ENCODE data around the gene METRNL.
"Not testable (repeated sequence)": the region's sequence is repeated elsewhere in the genome, so short reads cannot be mapped to it uniquely, and the experiment has no call there.

METRNL gene

DNA sequence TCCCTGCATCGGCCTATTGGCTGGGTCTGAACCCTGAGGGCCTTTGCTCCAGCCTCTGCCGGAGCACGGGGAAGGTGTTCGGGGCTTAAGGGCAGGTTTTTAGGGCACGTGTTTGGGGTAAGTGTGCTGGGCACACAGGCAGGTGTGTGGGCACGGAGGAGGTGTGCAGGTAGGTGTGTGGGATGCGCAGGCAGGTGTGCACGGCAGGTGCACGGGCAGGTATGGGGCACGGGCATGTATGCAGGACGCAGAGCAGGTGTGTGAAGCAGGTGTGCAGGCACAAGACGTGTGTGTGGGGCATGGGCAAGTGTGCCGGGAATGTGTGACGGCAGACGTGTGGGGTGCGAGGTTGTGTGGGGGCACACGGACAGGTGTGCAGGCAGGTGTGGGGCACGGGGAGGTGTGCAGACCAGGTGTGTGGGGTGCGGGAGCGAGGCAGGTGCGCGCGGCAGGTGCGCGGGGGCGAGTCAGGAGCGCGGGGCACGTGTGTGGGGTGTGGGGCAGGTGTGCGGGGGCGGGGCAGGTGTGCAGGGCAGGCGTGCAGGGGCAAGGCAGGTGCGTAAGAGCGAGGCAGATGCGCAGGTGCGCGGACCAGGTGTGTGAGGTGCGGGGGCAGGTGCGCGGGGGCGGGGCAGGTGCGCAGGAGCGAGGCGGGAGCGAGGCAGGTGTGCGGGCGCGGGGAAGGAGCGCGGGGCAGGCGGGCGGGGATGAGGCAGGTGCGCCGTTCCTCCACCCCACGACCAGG lies 28.6 kb upstream of the METRNL start:
- DNase-seq: no peak
- in situ Hi-C loops (cut with HindIII; ENCODE audit: low pct_ligation_motif_present, low pct_unique_long_range_greater_than_20kb, low sequenced_read_pairs): no loop called here

- peak; percentile 98 for DNase-seq
- in situ Hi-C loops (cut with HindIII; ENCODE audit: low pct_ligation_motif_present, low pct_unique_long_range_greater_than_20kb, low sequenced_read_pairs): no loop called here
Observed at GRCh38 chr17:83051396-83052240, 27.8 kb upstream of the METRNL start.

DNA sequence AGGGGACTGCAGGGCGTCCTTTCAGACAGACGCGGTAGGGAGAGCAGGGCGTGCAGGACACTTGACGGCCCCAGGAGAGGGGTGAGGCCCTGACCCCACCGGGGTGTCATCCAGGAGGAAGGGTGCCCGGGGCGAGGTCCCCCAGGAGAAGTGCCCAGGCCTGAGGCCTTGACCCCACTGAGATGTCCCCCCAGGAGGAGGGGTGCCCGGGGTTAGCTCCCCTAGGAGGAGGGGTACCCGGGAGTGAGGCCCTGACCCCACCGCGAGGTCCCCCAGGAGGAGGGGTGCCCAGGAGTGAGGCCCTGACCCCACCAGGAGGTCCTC lies 27.2 kb upstream of the METRNL start:
- in situ Hi-C loops (cut with HindIII; ENCODE audit: low pct_ligation_motif_present, low pct_unique_long_range_greater_than_20kb, low sequenced_read_pairs): no loop called here
- DNase-seq: no peak

DNA sequence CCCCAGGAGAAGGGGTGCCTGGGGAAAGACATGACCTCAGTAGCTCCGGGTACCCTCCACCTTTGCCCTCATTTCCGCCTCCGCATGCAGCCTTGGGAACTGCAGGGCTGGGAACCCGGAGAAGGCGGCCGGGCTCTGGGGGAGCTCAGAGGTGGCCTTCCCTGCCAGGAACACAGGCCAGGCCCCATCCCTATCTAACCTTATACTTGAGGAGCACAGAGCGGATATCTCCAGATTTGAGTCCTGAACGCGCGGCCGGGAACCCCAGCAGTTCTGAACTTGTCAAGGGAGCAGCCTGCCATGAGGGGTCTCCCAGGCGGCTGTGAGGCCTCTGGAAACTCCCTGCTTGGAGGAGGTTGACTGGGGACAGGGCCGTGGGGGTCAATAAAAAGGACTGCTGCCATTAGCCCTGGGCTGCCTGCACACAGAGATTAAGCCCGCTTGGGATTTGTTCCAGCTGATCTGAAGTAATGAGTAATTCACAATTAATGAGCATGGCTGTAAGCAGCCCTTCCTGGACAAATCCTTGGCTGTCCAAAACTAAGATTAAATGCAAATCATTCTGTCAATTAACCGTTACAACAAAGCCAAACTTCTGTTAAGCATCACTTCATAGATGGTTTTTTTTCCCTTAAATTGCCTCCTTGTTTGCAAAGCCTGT lies 26.3 kb upstream of the METRNL start:
- DNase-seq: no peak
- in situ Hi-C loops (cut with HindIII; ENCODE audit: low pct_ligation_motif_present, low pct_unique_long_range_greater_than_20kb, low sequenced_read_pairs): no loop called here

- in situ Hi-C loops (cut with HindIII; ENCODE audit: low pct_ligation_motif_present, low pct_unique_long_range_greater_than_20kb, low sequenced_read_pairs): no loop called here
- DNase-seq: no peak
Observed at GRCh38 chr17:83053739-83054451, 25.5 kb upstream of the METRNL start.

- in situ Hi-C loops (cut with HindIII; ENCODE audit: low pct_ligation_motif_present, low pct_unique_long_range_greater_than_20kb, low sequenced_read_pairs): no loop called here
Observed at GRCh38 chr17:83054518-83055125, 24.8 kb upstream of the METRNL start.

GRCh38 chr17:83055176-83055575 lies 24.2 kb upstream of the METRNL start:
- DNase-seq; in situ Hi-C loops (cut with HindIII; ENCODE audit: low pct_ligation_motif_present, low pct_unique_long_range_greater_than_20kb, low sequenced_read_pairs): not testable (repeated sequence)

More at GRCh38 chr17:83054518-83055125, 24.8 kb upstream of the METRNL start:
- DNase-seq: no peak

DNA sequence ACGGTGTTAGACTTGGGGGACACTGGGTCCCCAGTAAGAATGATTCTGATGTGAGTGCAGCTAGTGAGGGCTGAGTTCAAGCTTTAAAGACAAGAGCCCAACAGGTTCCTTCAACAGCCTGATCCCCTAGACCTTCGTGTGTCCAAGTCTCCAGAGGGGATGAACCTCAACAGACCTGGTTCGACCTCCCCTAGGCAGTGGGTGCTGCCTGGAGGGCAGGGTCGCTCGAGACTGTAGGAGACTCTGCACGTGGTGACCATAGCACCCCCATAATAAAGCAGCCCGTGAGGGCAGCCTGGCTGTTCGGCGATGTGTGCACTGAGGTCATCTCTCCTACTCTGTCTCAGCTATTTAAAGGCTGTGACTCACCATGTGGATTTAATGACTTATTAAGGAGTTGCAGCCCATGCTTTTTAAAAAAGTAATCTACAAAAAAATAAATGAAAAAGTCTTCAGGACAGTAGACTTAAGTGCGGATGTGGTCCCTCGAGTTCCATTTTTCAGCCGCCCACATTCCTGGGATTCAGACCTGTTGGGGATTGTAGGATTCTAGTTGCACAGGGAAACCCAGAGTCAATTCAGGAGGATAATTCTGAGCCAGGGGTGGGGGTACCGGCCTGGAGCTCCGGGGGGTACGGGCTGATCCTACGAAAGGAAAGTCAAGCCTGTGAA lies 23.4 kb upstream of the METRNL start:
- in situ Hi-C loops (cut with HindIII; ENCODE audit: low pct_ligation_motif_present, low pct_unique_long_range_greater_than_20kb, low sequenced_read_pairs): no loop called here
- peak; percentile 68 for DNase-seq

DNA sequence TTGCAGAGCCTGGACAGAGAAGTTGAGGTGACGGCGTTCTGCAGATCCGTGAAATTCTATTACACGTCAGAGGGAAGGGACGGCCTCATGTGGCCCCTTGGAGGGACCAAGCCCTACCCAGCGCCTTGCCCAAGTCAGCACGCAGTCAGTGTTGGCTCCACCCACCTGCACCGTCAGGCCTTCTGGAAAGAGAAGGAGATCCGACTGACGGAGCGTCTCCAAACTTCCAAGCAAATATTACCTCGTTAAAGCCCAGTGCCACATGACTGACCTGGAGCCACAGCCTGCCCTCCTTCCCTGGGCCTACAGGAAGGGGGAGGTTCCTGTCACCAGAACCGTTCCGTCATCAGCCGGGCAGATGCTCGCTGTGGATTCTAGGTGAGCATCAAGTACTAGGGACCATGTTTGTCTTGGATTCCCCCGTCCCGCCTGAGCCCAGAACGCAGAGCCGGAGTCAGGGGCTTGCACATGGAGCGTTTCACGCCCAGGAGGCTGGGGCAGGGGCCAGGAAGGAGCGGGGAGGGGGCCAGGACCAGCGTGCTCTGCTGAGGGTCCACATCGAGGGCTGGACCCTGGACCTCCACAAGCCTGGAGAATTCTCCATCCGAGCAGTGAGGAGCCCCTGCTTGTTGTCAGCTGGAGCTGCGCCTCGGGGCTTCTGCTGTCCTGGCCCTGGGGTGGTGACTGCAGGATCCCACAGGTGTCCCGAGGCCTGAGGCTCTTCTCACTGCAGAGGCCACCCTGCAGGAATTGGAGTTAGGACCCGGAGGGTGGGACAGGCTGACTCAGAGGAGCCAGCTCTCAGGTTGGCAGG lies 22.6 kb upstream of the METRNL start:
- in situ Hi-C loops (cut with HindIII; ENCODE audit: low pct_ligation_motif_present, low pct_unique_long_range_greater_than_20kb, low sequenced_read_pairs): no loop called here
- no peak for DNase-seq

- in situ Hi-C loops (cut with HindIII; ENCODE audit: low pct_ligation_motif_present, low pct_unique_long_range_greater_than_20kb, low sequenced_read_pairs): no loop called here
- no peak for DNase-seq
Observed at GRCh38 chr17:83057397-83057761, 22.0 kb upstream of the METRNL start.

GRCh38 chr17:83057793-83058265 lies 21.6 kb upstream of the METRNL start:
- DNase-seq: no peak
- in situ Hi-C loops (cut with HindIII; ENCODE audit: low pct_ligation_motif_present, low pct_unique_long_range_greater_than_20kb, low sequenced_read_pairs): no loop called here

GRCh38 chr17:83058266-83058798 lies 21.1 kb upstream of the METRNL start:
- in situ Hi-C loops (cut with HindIII; ENCODE audit: low pct_ligation_motif_present, low pct_unique_long_range_greater_than_20kb, low sequenced_read_pairs): no loop called here
- peak; percentile 59 for DNase-seq

DNA sequence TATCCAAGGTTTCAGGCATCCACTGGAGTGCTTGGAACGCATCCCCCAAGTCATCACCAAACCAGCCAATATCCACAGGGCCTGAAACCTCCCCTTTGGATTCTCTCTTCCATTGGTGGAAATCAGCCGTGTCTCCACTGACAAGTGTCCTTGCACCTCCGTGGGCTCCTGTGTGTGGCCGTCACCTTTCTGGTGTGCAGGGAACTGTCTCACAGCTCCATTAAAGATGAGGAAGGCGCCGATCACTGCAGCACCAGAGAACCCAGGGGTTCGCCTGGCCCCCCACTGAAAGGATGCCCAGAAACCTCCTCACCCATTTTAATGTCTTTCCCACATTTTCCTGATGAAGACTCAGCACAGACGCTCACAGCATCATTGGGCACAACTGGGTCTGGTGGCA lies 17.8 kb upstream of the METRNL start:
- DNase-seq: no peak
- in situ Hi-C loops (cut with HindIII; ENCODE audit: low pct_ligation_motif_present, low pct_unique_long_range_greater_than_20kb, low sequenced_read_pairs): no loop called here

DNA sequence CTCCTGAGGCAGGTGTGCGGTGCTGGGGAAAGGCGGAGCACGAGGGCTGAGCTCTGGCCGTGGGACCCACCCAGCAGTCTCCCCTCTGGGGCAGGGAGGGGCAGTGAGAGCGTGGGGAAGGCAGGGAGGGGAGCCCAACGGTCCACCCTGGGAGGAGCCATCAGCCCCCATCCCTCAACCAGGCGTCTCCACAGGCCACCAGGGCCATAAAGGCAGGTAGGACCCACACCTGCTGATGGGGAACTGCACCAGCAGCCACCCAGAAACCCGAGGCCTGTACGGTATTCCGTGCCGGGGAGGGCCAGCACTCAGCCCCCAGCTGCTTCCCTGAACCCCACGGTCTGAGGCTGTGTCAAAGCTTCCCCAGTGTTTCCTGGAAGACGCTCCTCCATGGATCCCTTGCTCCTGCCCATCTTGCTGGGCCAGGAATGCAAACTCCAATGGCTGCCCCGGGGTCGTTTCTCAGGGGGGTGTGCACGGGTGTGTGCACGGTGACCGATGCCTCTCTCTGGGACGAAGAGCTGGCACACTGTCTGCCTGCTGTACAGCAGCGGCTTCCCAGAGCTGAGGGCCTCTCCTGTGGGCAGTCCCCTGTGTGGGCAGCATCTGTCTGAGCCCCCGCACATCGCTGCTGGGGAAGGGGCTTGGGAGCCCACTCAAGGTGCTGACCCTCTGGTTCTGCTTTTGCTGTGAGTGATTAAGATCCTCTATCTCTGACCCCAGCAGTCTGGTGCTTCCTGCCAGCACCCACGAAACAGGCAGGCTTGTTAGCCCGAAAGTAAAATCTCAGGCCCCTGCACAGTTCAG lies 17.2 kb upstream of the METRNL start:
- in situ Hi-C loops (cut with HindIII; ENCODE audit: low pct_ligation_motif_present, low pct_unique_long_range_greater_than_20kb, low sequenced_read_pairs): no loop called here
- DNase-seq: no peak

- in situ Hi-C loops (cut with HindIII; ENCODE audit: low pct_ligation_motif_present, low pct_unique_long_range_greater_than_20kb, low sequenced_read_pairs): no loop called here
- no peak for DNase-seq
Observed at GRCh38 chr17:83062818-83063671, 16.4 kb upstream of the METRNL start.
